ENCODE data around the gene SPG11.
A peak's percentile ranks its signal among the peaks of the same experiment; 100 is the strongest.
"Not testable (repeated sequence)": the region's sequence is repeated elsewhere in the genome, so short reads cannot be mapped to it uniquely, and the experiment has no call there.

SPG11 gene

GRCh38 chr15:44636976-44637375, 26.5 kb downstream of the SPG11 start:
- DNase-seq (ENCODE audit: extremely low read depth in 1 of 2, low read depth in 1 of 2): no peak

- DNase-seq (ENCODE audit: extremely low read depth in 1 of 2, low read depth in 1 of 2): no peak
Observed at GRCh38 chr15:44633603-44634002, 29.9 kb downstream of the SPG11 start.

- not testable (repeated sequence) for DNase-seq (ENCODE audit: extremely low read depth in 1 of 2, low read depth in 1 of 2)
Observed at GRCh38 chr15:44625286-44625685, 38.2 kb downstream of the SPG11 start.

- DNase-seq (ENCODE audit: extremely low read depth in 1 of 2, low read depth in 1 of 2): no peak
Observed at GRCh38 chr15:44623178-44623577, 40.3 kb downstream of the SPG11 start.

GRCh38 chr15:44620081-44620480, 43.4 kb downstream of the SPG11 start:
- no peak for DNase-seq (ENCODE audit: extremely low read depth in 1 of 2, low read depth in 1 of 2)

GRCh38 chr15:44616974-44617373, 46.5 kb downstream of the SPG11 start:
- DNase-seq (ENCODE audit: extremely low read depth in 1 of 2, low read depth in 1 of 2): no peak

GRCh38 chr15:44606740-44607139, 56.7 kb downstream of the SPG11 start:
- no peak for DNase-seq (ENCODE audit: extremely low read depth in 1 of 2, low read depth in 1 of 2)

- DNase-seq (ENCODE audit: extremely low read depth in 1 of 2, low read depth in 1 of 2): no peak
Observed at GRCh38 chr15:44603126-44603525, 60.3 kb downstream of the SPG11 start.

- no peak for DNase-seq (ENCODE audit: extremely low read depth in 1 of 2, low read depth in 1 of 2)
Observed at GRCh38 chr15:44598892-44599291, 64.6 kb downstream of the SPG11 start.

- DNase-seq (ENCODE audit: extremely low read depth in 1 of 2, low read depth in 1 of 2): no peak
Observed at GRCh38 chr15:44598066-44598465, 65.4 kb downstream of the SPG11 start.

- DNase-seq (ENCODE audit: extremely low read depth in 1 of 2, low read depth in 1 of 2): no peak
Observed at GRCh38 chr15:44596511-44597010, 66.9 kb downstream of the SPG11 start.

GRCh38 chr15:44595656-44596510, 67.6 kb downstream of the SPG11 start:
- DNase-seq (ENCODE audit: extremely low read depth in 1 of 2, low read depth in 1 of 2): no peak

- DNase-seq (ENCODE audit: extremely low read depth in 1 of 2, low read depth in 1 of 2): no peak
Observed at GRCh38 chr15:44595246-44595645, 68.2 kb downstream of the SPG11 start.

GRCh38 chr15:44593042-44593736, 70.3 kb downstream of the SPG11 start:
- no peak for DNase-seq (ENCODE audit: extremely low read depth in 1 of 2, low read depth in 1 of 2)

GRCh38 chr15:44591326-44591725, 72.1 kb downstream of the SPG11 start:
- no peak for DNase-seq (ENCODE audit: extremely low read depth in 1 of 2, low read depth in 1 of 2)

- DNase-seq (ENCODE audit: extremely low read depth in 1 of 2, low read depth in 1 of 2): no peak
Observed at GRCh38 chr15:44588541-44588940, 74.9 kb downstream of the SPG11 start.

GRCh38 chr15:44585633-44586032, 77.8 kb downstream of the SPG11 start:
- no peak for DNase-seq (ENCODE audit: extremely low read depth in 1 of 2, low read depth in 1 of 2)

- DNase-seq (ENCODE audit: extremely low read depth in 1 of 2, low read depth in 1 of 2): peak; percentile 6 to 18
Observed at GRCh38 chr15:44584162-44584749, 79.2 kb downstream of the SPG11 start.

GRCh38 chr15:44580105-44580504, 83.4 kb downstream of the SPG11 start:
- no peak for DNase-seq (ENCODE audit: extremely low read depth in 1 of 2, low read depth in 1 of 2)

GRCh38 chr15:44574734-44575133, 88.7 kb downstream of the SPG11 start:
- DNase-seq (ENCODE audit: extremely low read depth in 1 of 2, low read depth in 1 of 2): no peak

GRCh38 chr15:44573386-44573785, 90.1 kb downstream of the SPG11 start:
- no peak for DNase-seq (ENCODE audit: extremely low read depth in 1 of 2, low read depth in 1 of 2)

GRCh38 chr15:44570361-44570760, 93.1 kb downstream of the SPG11 start:
- no peak for DNase-seq (ENCODE audit: extremely low read depth in 1 of 2, low read depth in 1 of 2)

All from stimulated activated CD8-positive, alpha-beta memory T cell treated with anti-CD3 and anti-CD28 coated beads, Interleukin-7, amount 100 ng/mL, for 48 hours (primary cell).